C4-2B (cell line): ENCODE measurements around the gene CTLA4.

Experiments used
- ZFX ChIP-seq: fragments of 450-650 bp; IDR thresholded peaks from 2 replicates; pipeline ENCODE4 v1.6.1; 2017
- TF ChIP-seq, protein P1 (sequence below): fragments of 450-650 bp; conservative IDR thresholded peaks from 2 replicates; pipeline ENCODE4 v1.5.1; 2017; ENCODE audit warnings: mild to moderate bottlenecking

DNA sequence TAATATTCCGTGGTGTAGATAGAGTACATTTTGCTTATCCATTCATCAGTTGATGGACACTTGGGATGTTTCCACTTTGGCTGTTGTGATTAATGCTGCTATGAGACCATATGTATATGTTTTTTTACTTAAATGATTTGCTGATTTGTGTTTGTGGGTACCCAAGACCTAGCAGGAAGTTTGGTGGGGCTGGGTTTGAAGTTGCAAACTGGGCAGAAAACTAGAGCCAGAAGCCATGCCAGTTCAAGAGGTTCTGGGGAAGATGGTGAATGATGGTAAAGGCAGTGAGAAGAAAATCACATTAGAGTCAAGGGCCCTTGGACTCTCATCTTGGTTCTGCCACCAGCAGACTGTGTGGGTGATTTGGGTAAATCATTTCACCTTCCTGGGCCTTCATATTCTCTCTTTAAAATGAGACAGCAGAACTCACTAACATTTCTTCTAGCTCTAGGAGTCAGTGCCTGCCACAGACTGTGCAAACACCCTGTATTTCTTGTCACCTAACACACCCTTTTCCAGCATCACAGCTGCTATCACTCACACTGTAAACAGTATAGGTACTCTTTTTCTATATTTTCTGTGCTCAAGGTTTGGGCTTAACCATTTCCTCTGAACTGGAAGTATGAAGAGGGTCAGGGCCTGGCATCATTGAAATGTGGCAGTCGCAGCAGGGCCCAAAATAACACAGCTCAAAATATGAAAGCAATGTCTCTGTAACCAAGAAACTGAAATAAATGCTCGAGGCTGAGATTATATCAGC is 8.4 kb upstream of the CTLA4 start:
- TF ChIP-seq, protein P1, sequence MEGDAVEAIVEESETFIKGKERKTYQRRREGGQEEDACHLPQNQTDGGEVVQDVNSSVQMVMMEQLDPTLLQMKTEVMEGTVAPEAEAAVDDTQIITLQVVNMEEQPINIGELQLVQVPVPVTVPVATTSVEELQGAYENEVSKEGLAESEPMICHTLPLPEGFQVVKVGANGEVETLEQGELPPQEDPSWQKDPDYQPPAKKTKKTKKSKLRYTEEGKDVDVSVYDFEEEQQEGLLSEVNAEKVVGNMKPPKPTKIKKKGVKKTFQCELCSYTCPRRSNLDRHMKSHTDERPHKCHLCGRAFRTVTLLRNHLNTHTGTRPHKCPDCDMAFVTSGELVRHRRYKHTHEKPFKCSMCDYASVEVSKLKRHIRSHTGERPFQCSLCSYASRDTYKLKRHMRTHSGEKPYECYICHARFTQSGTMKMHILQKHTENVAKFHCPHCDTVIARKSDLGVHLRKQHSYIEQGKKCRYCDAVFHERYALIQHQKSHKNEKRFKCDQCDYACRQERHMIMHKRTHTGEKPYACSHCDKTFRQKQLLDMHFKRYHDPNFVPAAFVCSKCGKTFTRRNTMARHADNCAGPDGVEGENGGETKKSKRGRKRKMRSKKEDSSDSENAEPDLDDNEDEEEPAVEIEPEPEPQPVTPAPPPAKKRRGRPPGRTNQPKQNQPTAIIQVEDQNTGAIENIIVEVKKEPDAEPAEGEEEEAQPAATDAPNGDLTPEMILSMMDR: no peak
- no peak for TF ChIP-seq ZFX
